Right ventricle myocardium inferior (tissue), 1 donor: ENCODE results near the gene TTC31. TPM values are rescaled to one million over a fixed set of nuclear protein-coding genes. Genes with fewer than 3 reads are reported as not detected.
A peak's percentile ranks its signal among the peaks of the same experiment; 100 is the strongest.
"Not testable (repeated sequence)": the region's sequence is repeated elsewhere in the genome, so short reads cannot be mapped to it uniquely, and the experiment has no call there.

ENCODE experiments used
- ATAC-seq: fragments of 200-7000 bp; cut with Tn5 transposase; one replicate; pipeline ENCODE4 v1.9.1; 2020; ENCODE audit warnings: mild to moderate bottlenecking, moderate library complexity
- DNase-seq: peaks from one replicate; pipeline ENCODE4 v3.0.0; 2021; ENCODE audit errors: missing footprints
- intact Hi-C: fragments of 100-400 bp; cut with DNase I; formaldehyde crosslinking; loops from one replicate; pipeline ENCODE4 v1.11.0; 2022
- total RNA-seq: library from RNA; stranded (reverse); fragmentation: NEBNext Ultra II Directional; extraction: Animal tissue kit (Norgen Biotek cat#: 25700); gene quantifications from one replicate; pipeline ENCODE4 v1.2.1, GENCODE V29; 2021
- donor health status: DM: no; HTN: yes; CAD: no; lungs with severe emphysema.

TTC31 gene
- total RNA-seq, 1 donor from 2014 or later, result 12.2 TPM

GRCh38 chr2:74454654-74455511, 28.0 kb upstream of the TTC31 start, which contains the start of gene INO80B:
Gene INO80B, plus strand, starts transcription at chr2:74455087. Its CDS starts 30 bp downstream, at chr2:74455117.
- peak; percentile 95 for DNase-seq
- intact Hi-C loops, result loop anchor here (2.0 kb wide), 1 partner anchor 28 kb away; the partner anchor contains the start of genes CCDC142 and TTC31
- peak; percentile 68 for ATAC-seq

GRCh38 chr2:74457129-74457548, 25.7 kb upstream of the TTC31 start:
- DNase-seq, result no peak
- intact Hi-C loops, result no loop called here
- ATAC-seq, result no peak

GRCh38 chr2:74457549-74458131, 25.2 kb upstream of the TTC31 start:
- intact Hi-C loops, result no loop called here
- DNase-seq, result peak; percentile 82

GRCh38 chr2:74458132-74458937, 24.5 kb upstream of the TTC31 start, which contains the start of gene WBP1:
Gene WBP1, plus strand, starts transcription at chr2:74458438. Its CDS starts 165 bp downstream, at chr2:74458603.
- peak; percentile 95 for ATAC-seq
- intact Hi-C loops, result no loop called here
- DNase-seq, result peak; percentile 100

More at GRCh38 chr2:74457549-74458131, 25.2 kb upstream of the TTC31 start:
- ATAC-seq, result peak; percentile 15

- DNase-seq (no peak), ATAC-seq (no peak)
- intact Hi-C loops, result no loop called here
Observed at GRCh38 chr2:74458938-74459363, 23.9 kb upstream of the TTC31 start.

- ATAC-seq, DNase-seq, intact Hi-C loops: not testable (repeated sequence)
Observed at GRCh38 chr2:74459503-74460118, 23.3 kb upstream of the TTC31 start.

- DNase-seq, ATAC-seq, intact Hi-C loops: not testable (repeated sequence)
Observed at GRCh38 chr2:74460187-74460586, 22.7 kb upstream of the TTC31 start.

- ATAC-seq (no peak), DNase-seq (no peak)
- intact Hi-C loops, result no loop called here
Observed at GRCh38 chr2:74461187-74462053, 21.5 kb upstream of the TTC31 start.

GRCh38 chr2:74462054-74462785, 20.7 kb upstream of the TTC31 start:
- no peak for ATAC-seq
- intact Hi-C loops, result no loop called here
- no peak for DNase-seq

GRCh38 chr2:74462786-74463105, 20.1 kb upstream of the TTC31 start:
- DNase-seq, result no peak
- ATAC-seq, result no peak
- intact Hi-C loops, result no loop called here

- ATAC-seq, result no peak
- DNase-seq, result no peak
- intact Hi-C loops, result no loop called here
Observed at GRCh38 chr2:74464406-74464805, 18.5 kb upstream of the TTC31 start.

GRCh38 chr2:74470742-74471141, 12.1 kb upstream of the TTC31 start:
- ATAC-seq, DNase-seq, intact Hi-C loops: not testable (repeated sequence)

- no peak for ATAC-seq
- intact Hi-C loops, result no loop called here
- no peak for DNase-seq
Observed at GRCh38 chr2:74471332-74472065, 11.4 kb upstream of the TTC31 start.

GRCh38 chr2:74472086-74472944, 10.6 kb upstream of the TTC31 start, which contains the start of gene MRPL53:
Gene MRPL53, minus strand, starts transcription at chr2:74472680. Its CDS starts 20 bp downstream, at chr2:74472660.
- intact Hi-C loops, result no loop called here
- DNase-seq (peak; percentile 96), ATAC-seq (peak; percentile 95)

- peak; percentile 0 for ATAC-seq
- DNase-seq, result no peak
- intact Hi-C loops, result no loop called here
Observed at GRCh38 chr2:74472945-74473258, 10.0 kb upstream of the TTC31 start.

- DNase-seq (no peak), ATAC-seq (no peak)
- intact Hi-C loops, result no loop called here
Observed at GRCh38 chr2:74474481-74474880, 8.4 kb upstream of the TTC31 start.
